IPS-NIHi7 (cell line): ENCODE data around the gene BCL2L12.
"Not testable (repeated sequence)": the region's sequence is repeated elsewhere in the genome, so short reads cannot be mapped to it uniquely, and the experiment has no call there.

Experiments used
- DNase-seq: peaks from one replicate; pipeline ENCODE4 v3.0.0; 2012; ENCODE audit warnings: mixed read lengths; ENCODE audit errors: extremely low spot score

Gene BCL2L12

GRCh38 chr19:49710372-49710951 lies 44.7 kb downstream of the BCL2L12 start:
- no peak for DNase-seq

GRCh38 chr19:49712397-49712859 lies 46.7 kb downstream of the BCL2L12 start:
- peak; percentile 91 for DNase-seq

DNA sequence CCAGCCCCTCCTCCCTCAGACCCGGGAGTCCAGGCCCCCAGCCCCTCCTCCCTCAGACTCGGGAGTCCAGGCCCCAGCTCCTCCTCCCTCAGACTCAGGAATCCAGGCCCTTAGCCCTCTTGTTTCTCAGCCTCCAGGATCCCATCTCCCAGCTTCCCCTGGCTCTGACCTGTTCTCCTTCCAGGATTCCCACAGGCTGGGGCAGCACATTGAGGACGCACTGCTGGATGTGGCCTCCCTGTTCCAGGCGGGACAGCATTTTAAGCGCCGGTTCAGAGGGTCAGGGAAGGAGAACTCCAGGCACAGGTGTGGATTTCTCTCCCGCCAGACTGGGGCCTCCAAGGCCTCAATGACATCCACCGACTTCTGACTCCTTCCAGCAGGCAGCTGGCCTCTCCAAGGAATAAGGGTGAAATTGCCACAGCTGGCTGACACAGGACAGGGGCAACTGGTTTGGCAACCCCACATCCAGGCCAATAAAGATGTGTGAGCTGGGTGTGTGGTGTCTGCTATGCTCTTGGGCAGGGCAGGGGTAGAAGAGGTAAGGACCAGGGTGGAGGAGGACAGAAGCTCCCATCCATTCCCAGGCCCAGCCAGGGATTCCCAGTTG lies 47.6 kb downstream of the BCL2L12 start:
- DNase-seq: no peak

DNA sequence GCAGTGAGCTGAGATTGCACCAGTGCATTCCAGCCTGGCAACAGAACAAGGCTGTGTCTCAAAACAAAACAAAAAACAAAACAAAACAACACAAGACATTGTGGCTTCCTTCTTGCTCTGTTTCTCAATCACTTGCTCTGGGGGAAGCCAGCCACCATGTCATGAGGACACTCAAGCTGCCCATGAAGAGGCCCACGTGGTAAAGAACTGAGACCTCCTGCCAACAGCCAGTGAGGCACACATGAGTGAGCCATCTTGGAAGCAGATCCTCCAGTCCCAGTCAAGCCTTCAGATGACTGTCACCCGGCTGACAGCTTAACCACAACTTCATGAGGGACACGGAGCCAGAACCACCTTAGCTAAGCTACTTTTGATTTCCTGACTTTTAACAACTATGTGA lies 50.4 kb downstream of the BCL2L12 start:
- DNase-seq: no peak

GRCh38 chr19:49718511-49718910 lies 52.8 kb downstream of the BCL2L12 start:
- no peak for DNase-seq

GRCh38 chr19:49718991-49719390 lies 53.3 kb downstream of the BCL2L12 start:
- DNase-seq: no peak

DNA sequence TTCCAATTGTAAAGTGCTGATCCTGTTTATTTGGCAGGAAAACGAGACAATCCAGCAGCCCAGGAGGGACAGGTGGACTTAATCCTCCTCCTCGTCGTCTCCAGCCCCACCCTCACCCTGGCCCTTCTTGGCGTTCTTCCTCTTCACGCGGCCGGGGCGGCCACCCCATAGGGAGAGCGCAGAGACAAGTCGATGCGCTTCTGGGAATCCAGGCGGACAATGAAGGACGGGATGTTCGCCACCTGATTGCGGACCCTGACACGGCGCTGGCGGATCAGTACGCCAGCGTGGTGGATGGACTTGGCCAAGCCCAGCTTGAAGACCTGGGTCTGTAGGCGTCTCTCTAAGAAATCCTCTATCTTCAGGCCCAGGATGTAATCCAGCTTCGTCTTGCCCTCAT lies 53.7 kb downstream of the BCL2L12 start:
- DNase-seq: not testable (repeated sequence)
